Renal pelvis (tissue), 4 donors: ENCODE measurements around the gene MYOG. TPM values are rescaled to one million over a fixed set of nuclear protein-coding genes. Genes with fewer than 3 reads are reported as not detected.

Source experiments
- DNase-seq: peaks from one replicate; pipeline ENCODE4 v3.0.0-alpha.2; 2013
- polyA plus RNA-seq, 3 donors: library from polyadenylated mRNA; unstranded; fragments of 120-200 nt; gene quantifications; one replicate each; pipeline ENCODE4 v1.2.1, GENCODE V29; 2013; ENCODE audit not compliant: insufficient read length in 3 of 3

MYOG gene
- polyA plus RNA-seq, 3 donors: 0.15 to 0.34 (median 0.18) TPM

GRCh38 chr1:203048555-203049051 is 37.2 kb downstream of the MYOG start:
- DNase-seq: no peak

- DNase-seq: no peak
These were observed 37.7 kb downstream of the MYOG start for GRCh38 chr1:203048086-203048485.

- no peak for DNase-seq
These were observed 38.7 kb downstream of the MYOG start for GRCh38 chr1:203046984-203047630.

GRCh38 chr1:203045821-203046594 is 39.8 kb downstream of the MYOG start:
- DNase-seq: no peak

GRCh38 chr1:203045336-203045735 is 40.5 kb downstream of the MYOG start:
- no peak for DNase-seq

GRCh38 chr1:203044546-203045250 is 41.1 kb downstream of the MYOG start:
- DNase-seq: no peak

- DNase-seq: no peak
These were observed 41.8 kb downstream of the MYOG start for GRCh38 chr1:203043830-203044545.

GRCh38 chr1:203041351-203041932 is 44.4 kb downstream of the MYOG start:
- no peak for DNase-seq

GRCh38 chr1:203040513-203041275 is 45.1 kb downstream of the MYOG start:
- no peak for DNase-seq

GRCh38 chr1:203039609-203040512 is 46.0 kb downstream of the MYOG start:
- DNase-seq: no peak

- no peak for DNase-seq
These were observed 46.8 kb downstream of the MYOG start for GRCh38 chr1:203038891-203039608.

- no peak for DNase-seq
These were observed 47.5 kb downstream of the MYOG start for GRCh38 chr1:203038217-203038741.

- DNase-seq: no peak
These were observed 48.2 kb downstream of the MYOG start for GRCh38 chr1:203037509-203038190.

- DNase-seq: no peak
These were observed 49.3 kb downstream of the MYOG start for GRCh38 chr1:203036537-203036936.

- no peak for DNase-seq
These were observed 49.7 kb downstream of the MYOG start for GRCh38 chr1:203036135-203036534.

- no peak for DNase-seq
These were observed 50.5 kb downstream of the MYOG start for GRCh38 chr1:203035111-203036000.
